HEK293T (cell line): ENCODE measurements around the gene PCDHB3.

ENCODE experiments used
- BHLHE40 ChIP-seq: fragments of 450-650 bp; IDR thresholded peaks from 2 replicates; pipeline ENCODE4 v1.6.1; 2016; ENCODE audit warnings: mild to moderate bottlenecking, moderate library complexity, borderline replicate concordance
- FOXA1 ChIP-seq: fragments of 450-650 bp; IDR thresholded peaks from 2 replicates; pipeline ENCODE4 v1.6.1; 2016; ENCODE audit warnings: mild to moderate bottlenecking
- FOXK2 ChIP-seq: fragments of 450-650 bp; IDR thresholded peaks from 2 replicates; pipeline ENCODE4 v1.6.1; 2016; ENCODE audit warnings: mild to moderate bottlenecking
- HDGF ChIP-seq: fragments of 450-650 bp; IDR thresholded peaks from 2 replicates; pipeline ENCODE4 v1.6.1; 2017; ENCODE audit warnings: antibody characterized with exemption, borderline replicate concordance
- L3MBTL2 ChIP-seq: fragments of 450-650 bp; conservative IDR thresholded peaks from 2 replicates; pipeline ENCODE4 v1.6.1; 2016; ENCODE audit warnings: mild to moderate bottlenecking
- LEF1 ChIP-seq: fragments of 450-650 bp; IDR thresholded peaks from 2 replicates; pipeline ENCODE4 v1.6.1; 2017; ENCODE audit warnings: mild to moderate bottlenecking, borderline replicate concordance
- TARDBP ChIP-seq: fragments of 450-650 bp; IDR thresholded peaks from 2 replicates; pipeline ENCODE4 v1.6.1; 2016

GRCh38 chr5:141121985-141122384 lies 21.7 kb downstream of the PCDHB3 start:
- TF ChIP-seq FOXK2, result no peak
- TF ChIP-seq BHLHE40, result no peak
- no peak for TF ChIP-seq TARDBP
- no peak for TF ChIP-seq HDGF
- no peak for TF ChIP-seq LEF1
- TF ChIP-seq FOXA1, result no peak
- TF ChIP-seq L3MBTL2, result no peak
